Pons (tissue), 1 donor: ENCODE data around the gene CENPC.
"Not testable (repeated sequence)": the region's sequence is repeated elsewhere in the genome, so short reads cannot be mapped to it uniquely, and the experiment has no call there.

Source experiments
- DNase-seq: peaks from one replicate; pipeline ENCODE4 v3.0.0-alpha.2; 2016; ENCODE audit warnings: low spot score

The CENPC gene

GRCh38 chr4:67552146-67552792 lies 7.0 kb upstream of the CENPC start:
- DNase-seq, result not testable (repeated sequence)

DNA sequence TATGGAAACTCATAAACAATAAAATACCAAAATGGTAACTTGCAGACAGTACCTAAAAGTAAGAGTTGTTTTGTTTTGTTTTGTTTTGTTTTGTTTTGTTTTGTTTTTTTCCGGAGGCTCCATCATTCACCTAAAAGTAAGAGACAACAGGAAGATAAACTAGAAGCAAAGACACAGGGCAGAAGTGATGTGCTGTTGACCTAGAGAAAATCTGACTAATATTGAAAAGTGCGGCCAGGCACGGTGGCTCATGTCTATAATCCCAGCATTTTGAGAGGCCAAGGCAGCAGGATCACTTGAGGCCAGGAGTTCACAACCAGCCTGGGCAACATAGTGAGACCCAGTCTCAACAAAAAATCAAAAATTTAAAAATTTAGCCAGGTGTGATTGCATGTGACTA lies 5.6 kb upstream of the CENPC start:
- DNase-seq, result no peak

DNA sequence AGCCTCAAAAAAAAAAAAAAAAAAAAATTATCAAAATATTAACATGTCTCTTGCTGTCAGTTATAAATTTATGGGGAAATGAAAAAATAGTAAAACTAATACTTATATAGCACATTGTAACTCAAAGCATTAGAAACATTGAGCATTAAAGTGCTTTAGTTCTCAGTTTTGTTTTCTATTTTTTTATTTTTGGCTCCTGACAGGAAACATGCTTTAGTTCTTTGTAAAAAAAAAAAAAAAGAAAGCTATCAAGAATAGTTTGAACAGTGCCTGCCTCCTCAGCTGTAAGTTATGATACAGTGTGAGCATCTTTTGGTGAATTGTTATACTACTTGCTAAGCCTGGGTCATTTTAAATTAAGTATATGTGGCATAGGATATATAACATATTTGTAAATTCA lies 5.1 kb upstream of the CENPC start:
- no peak for DNase-seq

DNA sequence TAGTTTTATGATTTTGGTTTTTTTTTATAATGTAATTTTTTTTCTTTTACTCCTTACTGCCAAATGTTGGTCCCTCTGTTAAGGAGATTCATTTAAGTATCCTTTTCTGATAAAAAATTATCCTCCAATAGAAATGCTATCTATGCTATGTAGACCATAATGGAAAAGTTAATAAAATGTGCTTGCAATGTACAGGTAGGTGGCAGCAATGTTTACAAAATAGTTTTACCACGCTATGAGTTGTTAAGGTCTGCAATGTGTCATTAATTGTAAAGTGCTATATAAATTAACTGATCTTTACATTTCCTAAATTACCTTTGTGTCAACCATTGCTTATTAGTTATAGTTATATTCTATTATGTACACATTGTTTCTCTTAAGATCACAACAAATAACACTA lies 3.8 kb upstream of the CENPC start:
- DNase-seq, result peak; percentile 58

DNA sequence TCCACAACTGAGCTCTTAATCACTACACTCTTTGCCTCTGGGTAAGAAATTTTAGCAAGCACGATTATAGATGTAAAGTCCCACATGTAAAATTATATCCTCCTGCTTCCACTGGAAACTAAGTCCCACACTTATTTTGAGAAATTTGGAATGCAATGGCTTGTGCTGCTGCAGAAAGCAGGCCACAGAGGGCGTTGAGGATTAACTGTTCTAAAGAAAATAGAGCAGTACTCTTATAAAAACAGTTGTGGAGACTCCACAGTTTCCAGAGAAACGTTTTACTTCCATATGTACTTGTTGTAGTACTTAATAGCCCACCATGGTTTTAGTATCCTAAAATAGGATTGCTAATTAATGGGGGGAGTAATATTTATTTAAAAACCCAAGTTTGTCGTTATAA lies 1.7 kb upstream of the CENPC start:
- DNase-seq, result peak; percentile 59

DNA sequence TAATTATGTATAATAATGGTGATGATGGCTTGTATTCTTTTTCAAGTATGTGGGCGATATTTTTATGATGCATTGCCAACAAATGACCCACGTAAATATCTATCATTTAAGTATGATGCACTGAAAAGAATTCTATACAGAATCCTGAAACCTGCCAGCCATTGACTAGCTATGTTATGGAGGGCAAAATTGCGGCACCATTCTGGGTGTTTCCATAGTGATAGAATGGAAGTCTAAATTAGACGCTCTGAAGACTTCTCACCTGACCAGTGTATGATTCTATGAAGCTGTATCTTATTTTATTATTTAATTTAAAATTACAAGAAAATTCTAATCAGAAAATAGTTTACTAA lies 677 bp upstream of the CENPC start:
- DNase-seq, result peak; percentile 49

GRCh38 chr4:67542076-67542475 lies 3.2 kb downstream of the CENPC start:
- no peak for DNase-seq

DNA sequence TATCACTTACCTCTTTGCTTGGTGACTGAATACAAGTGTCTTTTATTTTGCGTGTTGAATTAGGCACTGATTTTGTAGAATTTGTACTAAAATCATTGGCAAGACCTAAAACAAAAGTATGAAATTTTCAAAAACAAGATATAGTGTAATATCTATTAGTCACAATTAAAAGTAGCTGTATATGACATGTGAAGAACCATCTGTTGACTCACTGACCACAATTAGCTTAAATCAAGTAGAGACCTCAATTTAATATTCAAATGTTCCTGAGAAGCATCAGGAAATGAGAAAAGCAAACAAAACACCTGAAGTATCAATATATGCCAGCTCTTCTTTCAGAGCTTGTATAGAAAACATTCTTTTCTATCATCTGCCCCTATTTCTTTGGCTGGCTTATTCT lies 5.5 kb downstream of the CENPC start:
- no peak for DNase-seq

DNA sequence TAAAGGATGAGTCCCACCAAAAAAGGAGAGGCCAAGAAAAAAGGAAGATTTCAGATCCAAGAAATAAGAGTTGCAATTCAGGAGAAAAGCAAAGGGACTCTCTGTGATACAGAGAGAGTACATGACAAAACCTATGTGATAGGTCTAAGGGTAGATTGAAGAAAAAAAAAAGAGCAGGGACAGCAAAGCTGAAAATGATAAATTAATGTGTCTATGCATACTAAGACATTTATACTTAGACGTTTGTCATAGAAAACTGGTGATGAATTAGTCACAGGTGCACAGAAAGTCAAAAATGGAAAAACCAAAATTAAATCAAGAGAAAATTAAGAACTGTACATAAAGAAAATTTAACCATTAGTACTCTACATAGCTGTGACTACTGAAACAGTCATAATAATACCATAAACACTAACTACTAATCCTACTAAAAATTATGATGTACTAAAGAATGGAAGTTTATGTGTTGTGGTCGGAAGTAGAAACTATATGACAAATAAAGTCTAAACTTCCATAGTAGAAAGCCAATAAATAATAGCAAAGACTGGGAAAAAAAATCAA lies 9.9 kb downstream of the CENPC start:
- no peak for DNase-seq

DNA sequence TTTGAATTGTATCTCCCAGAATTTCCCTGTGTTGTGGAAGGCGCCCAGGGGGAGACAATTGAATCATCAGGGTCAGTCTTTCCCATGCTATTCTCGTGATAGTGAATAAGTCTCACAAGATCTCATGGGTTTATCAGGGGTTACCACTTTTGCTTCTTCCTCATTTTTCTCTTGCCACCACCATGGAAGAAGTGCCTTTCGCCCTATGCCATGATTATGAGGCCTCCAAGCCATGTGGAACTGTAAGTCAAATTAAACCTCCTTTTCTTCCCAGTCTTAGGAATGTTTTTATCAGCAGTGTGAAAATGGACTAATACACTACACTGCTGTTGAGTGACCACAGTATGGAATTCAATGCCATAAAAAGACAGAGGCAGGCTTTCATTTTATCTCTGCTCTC lies 12.2 kb downstream of the CENPC start:
- no peak for DNase-seq

DNA sequence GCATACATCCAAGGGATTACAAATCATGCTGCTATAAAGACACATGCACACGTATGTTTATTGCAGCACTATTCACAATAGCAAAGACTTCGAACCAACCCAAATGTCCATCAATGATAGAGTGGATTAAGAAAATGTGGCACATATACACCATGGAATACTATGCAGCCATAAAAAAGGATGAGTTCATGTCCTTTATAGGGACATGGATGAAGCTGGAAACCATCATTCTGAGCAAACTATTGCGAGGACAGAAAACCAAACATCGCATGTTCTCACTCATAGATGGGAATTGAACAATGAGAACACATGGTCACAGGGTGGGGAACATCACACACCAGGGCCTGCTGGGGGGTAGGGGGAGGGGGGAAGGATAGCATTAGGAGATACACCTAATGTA lies 12.9 kb downstream of the CENPC start:
- DNase-seq, result not testable (repeated sequence)

DNA sequence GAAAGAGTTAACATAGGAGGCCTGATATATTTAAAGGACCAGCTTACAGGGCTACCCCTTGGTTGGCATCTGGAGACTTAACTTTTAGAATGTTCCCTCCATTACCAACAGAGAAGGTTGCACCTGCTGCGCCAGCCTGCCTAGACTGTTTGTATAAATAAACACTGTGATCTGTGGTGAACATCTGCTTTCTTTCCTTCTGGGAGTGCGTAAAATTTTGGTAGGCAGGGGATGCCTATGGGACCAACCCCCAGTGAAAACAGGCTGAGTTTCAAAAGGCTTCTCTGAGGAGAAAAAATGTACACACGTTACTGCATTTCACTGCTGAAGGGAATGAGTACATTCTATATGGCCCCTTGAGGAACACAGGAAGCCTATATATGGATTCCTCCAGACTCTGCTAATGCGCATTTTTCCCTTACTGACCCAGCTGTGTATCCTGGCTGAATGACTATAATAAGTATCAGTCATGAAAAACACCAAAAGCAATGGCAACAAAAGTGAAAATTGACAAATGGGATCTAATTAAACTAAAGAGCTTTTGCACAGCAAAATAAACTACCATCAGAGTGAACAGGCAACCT lies 13.8 kb downstream of the CENPC start:
- DNase-seq, result no peak

DNA sequence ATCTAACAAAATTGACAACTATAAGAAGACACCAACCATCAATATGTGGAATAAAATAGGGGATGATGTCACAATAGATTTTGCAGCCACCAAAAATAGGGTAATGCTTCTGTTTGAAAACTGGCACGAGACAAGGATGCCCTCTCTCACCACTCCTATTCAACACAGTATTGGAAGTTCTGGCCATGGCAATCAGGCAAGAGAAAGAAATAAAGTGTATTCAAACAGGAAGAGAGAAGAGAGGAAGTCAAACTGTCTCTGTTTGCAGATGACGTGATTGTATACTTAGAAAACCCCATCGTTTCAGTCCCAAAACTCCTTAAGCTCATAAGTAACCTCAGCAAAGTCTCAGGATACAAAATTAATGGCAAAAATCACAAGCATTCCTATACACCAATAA lies 21.2 kb downstream of the CENPC start:
- not testable (repeated sequence) for DNase-seq

DNA sequence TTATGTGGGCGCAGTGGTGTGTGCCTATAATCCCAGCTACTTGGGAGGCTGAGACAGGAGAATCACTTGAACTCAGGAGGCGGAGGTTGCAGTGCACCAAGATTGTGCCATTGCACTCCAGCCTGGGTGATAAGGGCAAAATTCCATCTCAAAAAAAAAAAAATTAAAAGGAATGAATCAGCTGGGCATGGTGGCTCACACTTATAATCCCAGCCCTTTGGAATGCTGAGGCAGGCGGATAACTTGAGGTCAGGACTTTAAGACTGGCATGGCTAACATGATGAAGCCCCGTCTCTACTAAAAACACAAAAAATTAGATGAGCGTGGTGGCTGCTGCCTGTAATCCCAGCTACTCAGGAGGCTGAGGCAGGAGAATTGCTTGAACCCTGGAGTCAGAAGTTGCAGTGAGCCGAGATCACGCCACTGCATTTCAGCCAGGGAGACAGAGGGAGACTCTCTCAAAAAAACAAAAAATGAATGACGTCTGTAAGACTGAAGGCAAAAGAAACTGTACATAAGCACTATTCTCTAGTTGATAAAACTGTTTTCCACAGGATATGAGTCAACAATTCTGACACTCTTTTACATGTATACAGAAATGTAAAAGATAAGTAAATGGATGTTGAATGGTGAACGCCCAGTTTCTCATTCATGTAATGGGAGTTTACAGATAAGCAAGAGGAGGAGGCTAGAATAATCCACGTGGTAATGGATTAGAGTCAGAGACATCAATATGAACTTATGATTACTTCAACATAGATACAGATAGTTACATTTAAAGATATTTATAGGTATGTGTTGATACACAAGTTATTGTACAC lies 22.2 kb downstream of the CENPC start:
- DNase-seq, result no peak

DNA sequence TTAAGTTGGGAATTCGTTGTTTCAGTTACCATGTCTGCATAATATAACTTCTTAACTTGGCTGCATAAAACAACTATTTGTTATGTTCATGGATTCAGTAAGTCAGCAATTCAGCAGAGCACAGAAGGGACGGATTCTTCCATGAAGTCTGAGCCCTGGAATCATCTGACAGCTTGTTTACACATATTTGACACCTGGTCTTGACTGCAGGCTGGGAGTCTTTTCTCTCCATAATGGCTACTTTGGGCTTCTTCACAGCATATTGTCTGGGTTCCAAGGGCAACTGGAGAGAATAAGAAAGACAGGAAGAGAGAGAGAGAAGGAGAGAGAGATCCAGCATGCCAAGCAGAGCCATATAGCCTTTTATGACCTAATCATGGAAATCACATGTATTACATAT lies 23.1 kb downstream of the CENPC start:
- no peak for DNase-seq

DNA sequence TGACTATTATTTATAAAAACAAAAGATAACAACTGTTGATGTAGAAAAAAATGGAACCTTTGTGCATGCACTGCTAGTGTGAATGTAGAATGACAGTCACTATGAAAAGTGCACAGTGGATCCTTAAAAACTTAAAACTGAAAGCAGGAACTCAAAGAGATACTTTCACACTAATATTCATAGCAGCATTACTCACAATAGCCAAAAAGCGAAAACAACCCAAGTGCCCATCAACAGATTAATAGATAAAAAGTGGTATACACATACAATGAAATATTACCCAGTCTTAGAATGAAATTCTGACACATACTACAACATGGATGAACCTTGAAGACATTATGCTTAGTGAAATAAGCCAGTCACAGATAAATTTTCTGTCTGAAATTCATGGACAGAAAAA lies 23.8 kb downstream of the CENPC start:
- no peak for DNase-seq

GRCh38 chr4:67520141-67520540 lies 25.2 kb downstream of the CENPC start:
- no peak for DNase-seq

GRCh38 chr4:67512501-67512900 lies 32.8 kb downstream of the CENPC start:
- no peak for DNase-seq

DNA sequence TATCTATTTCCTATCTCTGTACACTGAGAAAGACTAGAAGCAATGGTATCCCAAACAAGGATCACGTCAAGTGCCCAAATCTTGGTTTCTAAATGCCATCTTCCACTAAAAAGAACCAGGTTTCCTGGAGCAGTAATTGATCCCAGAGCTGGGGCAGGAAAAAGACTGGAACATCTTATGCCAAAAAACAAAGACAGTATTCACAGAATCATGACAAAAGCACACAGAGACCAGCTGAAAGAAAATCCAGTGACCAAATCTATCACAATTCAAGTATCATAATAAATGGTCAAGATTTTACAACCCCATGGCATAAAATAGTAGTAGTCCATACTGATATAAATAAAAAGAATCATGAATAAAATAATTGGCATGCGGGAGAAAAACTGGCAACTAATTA lies 44.9 kb downstream of the CENPC start:
- DNase-seq, result peak; percentile 56

- DNase-seq, result no peak
Observed at GRCh38 chr4:67499799-67500198, 45.5 kb downstream of the CENPC start.

DNA sequence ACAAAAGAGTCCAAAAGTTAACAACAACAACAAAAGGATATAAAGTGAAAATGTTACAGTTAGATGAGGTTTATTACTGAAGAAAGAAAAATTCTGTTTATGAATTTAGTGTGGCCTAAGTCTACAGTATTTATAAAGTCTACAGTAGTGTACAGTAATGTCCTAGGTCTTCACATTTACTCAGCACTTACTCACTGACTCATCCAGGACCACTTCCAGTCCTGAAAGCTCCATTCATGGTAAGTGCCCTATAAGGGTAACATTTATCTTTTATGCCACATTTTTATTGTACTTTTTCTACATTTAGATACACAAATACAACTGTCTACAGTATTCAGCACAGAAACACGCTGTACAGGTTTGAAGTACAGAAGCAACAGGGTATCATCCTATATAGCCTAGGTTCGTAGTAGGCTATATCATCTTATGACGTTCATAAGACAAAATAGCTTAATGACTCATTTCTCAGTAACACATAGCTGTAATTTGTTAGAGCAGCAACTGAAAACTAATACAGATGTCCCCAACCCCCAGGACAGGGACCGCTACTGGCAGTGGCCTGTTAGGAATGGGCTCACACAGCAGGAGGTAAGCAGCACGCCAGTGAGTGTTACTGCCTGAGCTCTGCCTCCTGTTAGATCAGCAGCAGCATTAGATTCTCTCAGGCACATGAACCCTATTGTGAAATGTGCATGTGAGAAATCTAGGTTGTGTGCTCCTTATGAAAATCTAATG lies 61.3 kb downstream of the CENPC start:
- DNase-seq, result no peak

DNA sequence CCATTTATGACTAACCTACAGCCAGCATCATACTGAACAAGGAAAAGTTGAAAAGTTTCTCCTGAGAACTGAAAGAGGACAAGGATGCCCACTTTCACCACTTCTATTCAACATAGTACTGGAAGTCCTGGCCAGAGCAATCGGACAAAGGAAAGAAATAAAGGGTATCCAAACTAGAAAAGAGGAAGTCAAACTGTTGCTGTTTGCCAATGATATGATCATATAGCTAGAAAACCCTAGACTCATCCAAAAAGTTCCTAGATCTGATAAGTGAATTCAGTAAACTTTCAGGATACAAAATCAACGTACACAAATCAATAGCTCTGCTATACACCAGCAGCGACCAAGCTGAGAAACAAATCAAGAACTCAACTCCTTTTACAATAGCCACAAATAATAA lies 64.5 kb downstream of the CENPC start:
- no peak for DNase-seq

GRCh38 chr4:67475155-67475554 lies 70.1 kb downstream of the CENPC start:
- DNase-seq, result no peak
